HepG2 (cell line): ENCODE data around the gene CDH22. TPM values are rescaled to one million over a fixed set of nuclear protein-coding genes. Genes with fewer than 3 reads are reported as not detected.
A peak's percentile ranks its signal among the peaks of the same experiment; 100 is the strongest.

ENCODE experiments used
- CEBPB ChIP-seq: IDR thresholded peaks from 2 replicates; pipeline ENCODE4 v1.6.1; 2011; ENCODE audit warnings: low read depth, low read length, improper control_type of control experiment, borderline replicate concordance
- CENPBD1 ChIP-seq: sonication (generic); formaldehyde crosslinking; IDR thresholded peaks from 2 replicates; pipeline ENCODE4 v1.8.0; 2022; ENCODE audit warnings: missing genetic modification reagents, low read depth, mild to moderate bottlenecking, borderline replicate concordance
- CHCHD3 ChIP-seq: sonication (generic); formaldehyde crosslinking; IDR thresholded peaks from 2 replicates; pipeline ENCODE4 v1.8.0; 2022; ENCODE audit warnings: mild to moderate bottlenecking, missing genetic modification reagents, moderate library complexity
- ERF ChIP-seq: IDR thresholded peaks from 2 replicates; pipeline ENCODE4 v1.6.1; 2018; ENCODE audit warnings: missing biosample characterization, missing genetic modification reagents
- GLI4 ChIP-seq: sonication (generic); formaldehyde crosslinking; IDR thresholded peaks from 2 replicates; pipeline ENCODE4 v1.5.1; 2020; ENCODE audit warnings: missing genetic modification reagents, mild to moderate bottlenecking, moderate library complexity, borderline replicate concordance
- KMT2A ChIP-seq: sonication (generic); formaldehyde crosslinking; IDR thresholded peaks from 2 replicates; pipeline ENCODE4 v1.4.0; 2020; ENCODE audit warnings: missing genetic modification reagents
- MIER2 ChIP-seq: IDR thresholded peaks from 2 replicates; pipeline ENCODE4 v1.6.1; 2016; ENCODE audit warnings: missing biosample characterization, missing genetic modification reagents
- MIER3 ChIP-seq: IDR thresholded peaks from 2 replicates; pipeline ENCODE4 v1.6.1; 2016; ENCODE audit warnings: missing compliant biosample characterization, borderline replicate concordance
- MTF2 ChIP-seq: sonication (generic); formaldehyde crosslinking; IDR thresholded peaks from 2 replicates; pipeline ENCODE4 v1.5.0; 2020; ENCODE audit warnings: missing genetic modification reagents, borderline replicate concordance
- MXI1 ChIP-seq: IDR thresholded peaks from 3 replicates; pipeline ENCODE4 v1.6.1; 2012; ENCODE audit warnings: low read depth, low read length, inconsistent platforms, borderline replicate concordance
- NFE2L2 ChIP-seq: fragments of 150-350 bp; IDR thresholded peaks from 2 replicates; pipeline ENCODE4 v1.6.1; 2014; ENCODE audit warnings: low read length
- NR2F6 ChIP-seq, 2 experiments: IDR thresholded peaks; 2 replicates each; pipeline ENCODE4 v1.6.1; 2016; ENCODE audit warnings: antibody characterized with exemption in 1 of 2, mild to moderate bottlenecking in 1 of 2
- RERE ChIP-seq: IDR thresholded peaks from 2 replicates; pipeline ENCODE4 v1.6.1; 2016; ENCODE audit warnings: low read depth, missing genetic modification reagents, missing compliant biosample characterization
- RNF2 ChIP-seq: fragments of 450-650 bp; conservative IDR thresholded peaks from 2 replicates; pipeline ENCODE4 v1.6.1; 2016; ENCODE audit warnings: low read depth
- SATB2 ChIP-seq: sonication (generic); formaldehyde crosslinking; IDR thresholded peaks from 2 replicates; pipeline ENCODE4 v1.5.0; 2020; ENCODE audit warnings: missing genetic modification reagents
- TEAD3 ChIP-seq: optimal IDR thresholded peaks from 2 replicates; pipeline ENCODE3; 2016; ENCODE audit warnings: borderline replicate concordance
- TRIM24 ChIP-seq: sonication (generic); formaldehyde crosslinking; IDR thresholded peaks from 2 replicates; pipeline ENCODE4 v1.8.0; 2022; ENCODE audit warnings: mild to moderate bottlenecking, missing genetic modification reagents
- ZBTB10 ChIP-seq: sonication (generic); formaldehyde crosslinking; IDR thresholded peaks from 2 replicates; pipeline ENCODE4 v1.4.0; 2020; ENCODE audit warnings: missing genetic modification reagents, borderline replicate concordance
- ZBTB3 ChIP-seq: sonication (generic); formaldehyde crosslinking; IDR thresholded peaks from 2 replicates; pipeline ENCODE4 v1.4.0; 2020; ENCODE audit warnings: low read depth, mild to moderate bottlenecking, moderate library complexity, missing genetic modification reagents, borderline replicate concordance
- ZNF205 ChIP-seq: IDR thresholded peaks from 2 replicates; pipeline ENCODE4 v1.6.1; 2018; ENCODE audit warnings: missing biosample characterization, missing genetic modification reagents
- polyA plus RNA-seq, 8 experiments: library from polyadenylated mRNA; depleted of rRNA in 3 of 8; stranded (reverse) in 7 of 8; unstranded in 1 of 8; fragments of >200 nt; fragmentation: Illumina TruSeq in 4 of 8; extraction: Trizol in 4 of 8; gene quantifications; 2 replicates each; pipeline versions ENCODE4 v1.2.1 to v1.2.3, GENCODE V29; 2011 to 2016; ENCODE audit warnings: low read depth in 4 of 8, missing spikeins in 1 of 8, mixed read lengths in 1 of 8; ENCODE audit not compliant: insufficient read depth in 1 of 8
- total RNA-seq, 5 experiments: library from RNA; depleted of rRNA; stranded (reverse); fragments of >200 nt; fragmentation: Illumina TruSeq; extraction: Trizol; gene quantifications; 2 replicates each; pipeline ENCODE4 v1.2.3, GENCODE V29; 2016; ENCODE audit warnings: low read depth in 1 of 5
- TF ChIP-seq, protein P1 (sequence below): sonication (generic); formaldehyde crosslinking; IDR thresholded peaks from 2 replicates; pipeline ENCODE4 v1.8.0; 2022; ENCODE audit warnings: mild to moderate bottlenecking, missing genetic modification reagents; ENCODE audit not compliant: insufficient replicate concordance

The CDH22 gene
- total and polyA plus RNA-seq, 2 of the 13 experiments (the other 11 are each of a cell fraction or from before 2014, with no cell fraction given) = not detected

DNA sequence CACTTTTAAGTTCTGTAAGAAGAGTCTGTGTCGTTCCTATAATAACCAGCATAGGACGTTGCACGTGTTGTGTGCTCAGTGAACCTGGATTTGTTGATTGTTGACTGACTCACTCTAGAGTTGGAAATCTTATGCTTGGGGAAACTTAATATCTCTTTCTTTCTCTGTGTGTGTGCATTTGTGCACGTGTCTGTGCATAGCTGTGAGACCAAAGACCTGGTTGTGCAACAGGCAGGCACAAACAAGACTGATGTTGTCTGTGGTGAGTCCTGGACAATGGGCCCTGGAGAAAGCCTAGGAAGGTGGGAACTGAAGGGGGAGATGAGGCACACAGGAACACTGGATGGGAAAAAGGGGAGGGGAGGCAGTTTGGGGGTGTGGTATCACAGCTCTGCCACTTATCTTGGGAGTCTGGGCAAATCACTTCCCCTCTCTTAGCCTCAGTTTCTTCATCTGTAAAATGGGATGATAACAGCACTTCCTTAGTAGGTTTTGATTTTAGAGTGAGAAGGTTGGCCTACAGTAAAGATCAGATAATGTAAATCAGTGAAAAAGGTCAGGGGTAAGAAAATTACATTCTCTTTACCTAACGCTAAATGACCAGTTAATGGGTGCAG lies 181.8 kb downstream of the CDH22 start (continued):
- TF ChIP-seq GLI4 = no peak
- TF ChIP-seq CENPBD1 (CRISPR knock-in tag) = no peak
- no peak for TF ChIP-seq KMT2A
- no peak for TF ChIP-seq ERF
- TF ChIP-seq MTF2 (CRISPR knock-in tag) = no peak
- TF ChIP-seq, protein P1, sequence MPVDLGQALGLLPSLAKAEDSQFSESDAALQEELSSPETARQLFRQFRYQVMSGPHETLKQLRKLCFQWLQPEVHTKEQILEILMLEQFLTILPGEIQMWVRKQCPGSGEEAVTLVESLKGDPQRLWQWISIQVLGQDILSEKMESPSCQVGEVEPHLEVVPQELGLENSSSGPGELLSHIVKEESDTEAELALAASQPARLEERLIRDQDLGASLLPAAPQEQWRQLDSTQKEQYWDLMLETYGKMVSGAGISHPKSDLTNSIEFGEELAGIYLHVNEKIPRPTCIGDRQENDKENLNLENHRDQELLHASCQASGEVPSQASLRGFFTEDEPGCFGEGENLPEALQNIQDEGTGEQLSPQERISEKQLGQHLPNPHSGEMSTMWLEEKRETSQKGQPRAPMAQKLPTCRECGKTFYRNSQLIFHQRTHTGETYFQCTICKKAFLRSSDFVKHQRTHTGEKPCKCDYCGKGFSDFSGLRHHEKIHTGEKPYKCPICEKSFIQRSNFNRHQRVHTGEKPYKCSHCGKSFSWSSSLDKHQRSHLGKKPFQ (CRISPR knock-in tag) = no peak
- TF ChIP-seq SATB2 (CRISPR knock-in tag) = no peak
- TF ChIP-seq MIER3 (CRISPR knock-in tag) = peak; percentile 29; the same call in 1 of the 2 replicates
- no peak for TF ChIP-seq CHCHD3 (CRISPR knock-in tag)
- TF ChIP-seq MXI1 = peak; percentile 65; the same call in 1 of the 3 replicates
- TF ChIP-seq RNF2 = no peak
- TF ChIP-seq MIER2 (CRISPR knock-in tag) = peak; percentile 46; the same call in 1 of the 2 replicates
- TF ChIP-seq RERE (CRISPR knock-in tag) = no peak
- no peak for TF ChIP-seq NR2F6 (IDR thresholded peaks at IDR 0.05)
- no peak for TF ChIP-seq NR2F6 (CRISPR knock-in tag; IDR thresholded peaks at IDR 0.05)
- no peak for TF ChIP-seq ZNF205 (CRISPR knock-in tag)
- TF ChIP-seq ZBTB3 (CRISPR knock-in tag) = no peak
- TF ChIP-seq CEBPB = peak; percentile 97
- TF ChIP-seq TRIM24 (CRISPR knock-in tag) = peak; percentile 80
- no peak for TF ChIP-seq NFE2L2
- TF ChIP-seq TEAD3 (CRISPR knock-in tag) = peak; percentile 59
- no peak for TF ChIP-seq ZBTB10 (CRISPR knock-in tag)
